ENCODE measurements around the gene RARB. TPM values are rescaled to one million over a fixed set of nuclear protein-coding genes. Genes with fewer than 3 reads are reported as not detected.

RARB gene
- total RNA-seq, 1 donor from 2014 or later = 1.8 TPM

GRCh38 chr3:25511972-25512721 is 84.1 kb downstream of the RARB start:
- Histone ChIP-seq H3K79me2 (ENCODE audit: low read depth) (no peaks in the 10 kb centered on the region), H2AFZ (replicated peaks) (no peak overlapping the region), H3K4me1 (no peaks in the 10 kb centered on the region), H3K27me3 (no peaks in the 10 kb centered on the region), H3K4me3 (no peak overlapping the region), H3K27ac (no peak overlapping the region), H3K9ac (no peak overlapping the region), H3K36me3 (no peaks in the 10 kb centered on the region), H3K4me2 (no peak overlapping the region), H4K20me1 (ENCODE audit: low read depth) (no peaks in the 10 kb centered on the region), H3K9me3 (ENCODE audit: low read depth) (no peaks in the 10 kb centered on the region), H3F3A (ENCODE audit: low read depth) (no peaks in the 10 kb centered on the region)
- TF ChIP-seq CTCF (IDR thresholded peaks at IDR 0.05) (no peak), EZH2phosphoT487 (IDR thresholded peaks at IDR 0.05) (no peak)
- H3K27ac Mint-ChIP-seq = no peak overlapping the region
- peaks cover 11% of the 10 kb centered on the region for H3K4me1 Mint-ChIP-seq
- no peak for DNase-seq (ENCODE audit: low spot score)
- no peaks in the 10 kb centered on the region for H3K9me3 Mint-ChIP-seq
- H3K4me3 Mint-ChIP-seq = no peak overlapping the region
- H3K36me3 Mint-ChIP-seq = no peaks in the 10 kb centered on the region
- H3K27me3 Mint-ChIP-seq (ENCODE audit: insufficient read depth, low read depth) = no peaks in the 10 kb centered on the region

- Histone ChIP-seq H3K9me3 (ENCODE audit: low read depth) (no peaks in the 10 kb centered on the region), H3K79me2 (ENCODE audit: low read depth) (no peaks in the 10 kb centered on the region), H3K4me3 (no peak overlapping the region), H3K36me3 (no peaks in the 10 kb centered on the region), H3K4me2 (no peak overlapping the region), H2AFZ (replicated peaks) (no peak overlapping the region), H3K27ac (no peak overlapping the region), H3K9ac (no peak overlapping the region), H4K20me1 (ENCODE audit: low read depth) (no peaks in the 10 kb centered on the region), H3F3A (ENCODE audit: low read depth) (no peaks in the 10 kb centered on the region), H3K27me3 (no peaks in the 10 kb centered on the region), H3K4me1 (no peaks in the 10 kb centered on the region)
- Mint-ChIP-seq H3K36me3 (no peaks in the 10 kb centered on the region), H3K27me3 (ENCODE audit: insufficient read depth, low read depth) (no peaks in the 10 kb centered on the region), H3K4me1 (peaks cover 5% of the 10 kb centered on the region), H3K27ac (no peak overlapping the region), H3K9me3 (no peaks in the 10 kb centered on the region), H3K4me3 (no peak overlapping the region)
- TF ChIP-seq EZH2 (IDR thresholded peaks at IDR 0.05) = no peak
- no peak for TF ChIP-seq CTCF (IDR thresholded peaks at IDR 0.05)
- no peak for TF ChIP-seq EZH2phosphoT487 (IDR thresholded peaks at IDR 0.05)
- no peak for DNase-seq (ENCODE audit: low spot score)
Measured at GRCh38 chr3:25513642-25514266, 85.7 kb downstream of the RARB start.

- no peak overlapping the region for H3K27ac Mint-ChIP-seq
- Histone ChIP-seq H3K27me3 (no peaks in the 10 kb centered on the region), H3K4me2 (no peak overlapping the region), H3K9me3 (ENCODE audit: low read depth) (no peaks in the 10 kb centered on the region), H2AFZ (replicated peaks) (no peak overlapping the region), H3K4me1 (no peaks in the 10 kb centered on the region), H4K20me1 (ENCODE audit: low read depth) (no peaks in the 10 kb centered on the region), H3K4me3 (no peak overlapping the region), H3F3A (ENCODE audit: low read depth) (no peaks in the 10 kb centered on the region), H3K36me3 (no peaks in the 10 kb centered on the region), H3K79me2 (ENCODE audit: low read depth) (no peaks in the 10 kb centered on the region), H3K27ac (no peak overlapping the region), H3K9ac (no peak overlapping the region)
- TF ChIP-seq EZH2phosphoT487 (IDR thresholded peaks at IDR 0.05) = no peak
- no peak for TF ChIP-seq CTCF (IDR thresholded peaks at IDR 0.05)
- TF ChIP-seq EZH2 (IDR thresholded peaks at IDR 0.05) = no peak
- no peak for DNase-seq (ENCODE audit: low spot score)
- H3K36me3 Mint-ChIP-seq = no peaks in the 10 kb centered on the region
- no peaks in the 10 kb centered on the region for H3K27me3 Mint-ChIP-seq (ENCODE audit: insufficient read depth, low read depth)
- H3K4me1 Mint-ChIP-seq = no peaks in the 10 kb centered on the region
- no peak overlapping the region for H3K4me3 Mint-ChIP-seq
- no peaks in the 10 kb centered on the region for H3K9me3 Mint-ChIP-seq
Measured at GRCh38 chr3:25515171-25515570, 87.1 kb downstream of the RARB start.
